ENCODE data around the gene ABHD1. TPM values are rescaled to one million over a fixed set of nuclear protein-coding genes. Genes with fewer than 3 reads are reported as not detected.

ABHD1 gene
- total and polyA plus RNA-seq, 2 experiments from 2014 or later: 0.38 to 0.55 TPM

- H3K36me3 Mint-ChIP-seq (ENCODE audit: low read depth): no peaks in the 10 kb centered on the region
- peak overlapping the region; percentile 84 for H3K27ac Mint-ChIP-seq
- H3K4me3 Mint-ChIP-seq: peak overlapping the region; percentile 21; the same call in 1 of the 3 replicates
Measured at GRCh38 chr2:27083410-27084296, 40.0 kb upstream of the ABHD1 start.

More at GRCh38 chr2:27083410-27084296, 40.0 kb upstream of the ABHD1 start:
- Histone ChIP-seq H2AFZ (no peak overlapping the region), H4K20me1 (replicated peaks; ENCODE audit: insufficient read depth) (no peaks in the 10 kb centered on the region), H3F3A (replicated peaks; ENCODE audit: low read depth) (peaks cover 8% of the 10 kb centered on the region; the same call in 1 of the 2 replicates), H3K4me2 (no peak overlapping the region), H3K4me3 (no peak overlapping the region), H3K27ac (ENCODE audit: low read depth) (no peak overlapping the region), H3K79me2 (replicated peaks; ENCODE audit: insufficient read depth) (no peaks in the 10 kb centered on the region), H3K4me1 (ENCODE audit: insufficient read depth) (peaks cover 15% of the 10 kb centered on the region), H3K27me3 (ENCODE audit: insufficient read depth) (peaks cover 16% of the 10 kb centered on the region), H3K9me2 (ENCODE audit: insufficient read depth) (no peaks in the 10 kb centered on the region), H3K36me3 (ENCODE audit: insufficient read depth) (no peaks in the 10 kb centered on the region)
- H3K27me3 Mint-ChIP-seq (ENCODE audit: insufficient read depth, low read depth, poor library complexity): peaks cover 28% of the 10 kb centered on the region
- no peak for TF ChIP-seq POLR2AphosphoS5 (IDR thresholded peaks at IDR 0.05; ENCODE audit: low read depth)
- no peak for TF ChIP-seq JUNB (IDR thresholded peaks at IDR 0.05; ENCODE audit: unreplicated experiment)
- TF ChIP-seq ZNF462 (CRISPR knock-in tag; IDR thresholded peaks at IDR 0.05): no peak
- no peak for TF ChIP-seq NANOG (IDR thresholded peaks at IDR 0.05; ENCODE audit: borderline replicate concordance)
- DNase-seq (ENCODE audit: low spot score) (no peak), ATAC-seq (no peak)
- no peaks in the 10 kb centered on the region; the same call in 2 of the 3 replicates for H3K9me3 Mint-ChIP-seq
- H3K4me1 Mint-ChIP-seq: peaks cover 40% of the 10 kb centered on the region

Data from GM23338 (cell line).